ENCODE data around the gene CNR2.

DNA sequence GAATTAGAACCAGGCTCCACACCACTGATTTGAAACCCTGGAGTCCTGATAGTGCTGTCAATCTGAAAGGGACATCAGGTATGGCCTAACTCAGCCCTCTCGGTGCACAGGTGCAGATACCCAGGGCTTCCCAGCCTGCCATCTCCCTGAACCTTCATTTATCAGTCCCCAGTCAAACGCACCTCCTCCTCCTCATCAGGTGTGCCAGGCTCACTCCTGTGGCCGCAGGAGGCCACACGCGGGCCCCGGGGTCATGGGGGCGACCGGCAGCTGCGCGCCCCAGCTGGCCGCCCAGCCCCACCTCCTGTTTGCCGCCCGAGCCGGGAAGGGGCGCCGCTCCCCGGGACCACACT lies 45.6 kb downstream of the CNR2 start:
- TF ChIP-seq, protein P1, sequence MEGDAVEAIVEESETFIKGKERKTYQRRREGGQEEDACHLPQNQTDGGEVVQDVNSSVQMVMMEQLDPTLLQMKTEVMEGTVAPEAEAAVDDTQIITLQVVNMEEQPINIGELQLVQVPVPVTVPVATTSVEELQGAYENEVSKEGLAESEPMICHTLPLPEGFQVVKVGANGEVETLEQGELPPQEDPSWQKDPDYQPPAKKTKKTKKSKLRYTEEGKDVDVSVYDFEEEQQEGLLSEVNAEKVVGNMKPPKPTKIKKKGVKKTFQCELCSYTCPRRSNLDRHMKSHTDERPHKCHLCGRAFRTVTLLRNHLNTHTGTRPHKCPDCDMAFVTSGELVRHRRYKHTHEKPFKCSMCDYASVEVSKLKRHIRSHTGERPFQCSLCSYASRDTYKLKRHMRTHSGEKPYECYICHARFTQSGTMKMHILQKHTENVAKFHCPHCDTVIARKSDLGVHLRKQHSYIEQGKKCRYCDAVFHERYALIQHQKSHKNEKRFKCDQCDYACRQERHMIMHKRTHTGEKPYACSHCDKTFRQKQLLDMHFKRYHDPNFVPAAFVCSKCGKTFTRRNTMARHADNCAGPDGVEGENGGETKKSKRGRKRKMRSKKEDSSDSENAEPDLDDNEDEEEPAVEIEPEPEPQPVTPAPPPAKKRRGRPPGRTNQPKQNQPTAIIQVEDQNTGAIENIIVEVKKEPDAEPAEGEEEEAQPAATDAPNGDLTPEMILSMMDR (IDR thresholded peaks at IDR 0.05; ENCODE audit: low read length) = no peak
- no peak for TF ChIP-seq EZH2 (optimal IDR thresholded peaks at IDR 0.05; ENCODE audit: low read depth, low read length)
